GM12801 (cell line): ENCODE results near the gene LCNL1.

Source experiments
- TF ChIP-seq, protein P1 (sequence below): IDR thresholded peaks from one replicate; pipeline ENCODE4 v1.5.1; 2011; ENCODE audit warnings: control low read depth; ENCODE audit not compliant: insufficient read length; ENCODE audit errors: extremely low read depth

Gene LCNL1

DNA sequence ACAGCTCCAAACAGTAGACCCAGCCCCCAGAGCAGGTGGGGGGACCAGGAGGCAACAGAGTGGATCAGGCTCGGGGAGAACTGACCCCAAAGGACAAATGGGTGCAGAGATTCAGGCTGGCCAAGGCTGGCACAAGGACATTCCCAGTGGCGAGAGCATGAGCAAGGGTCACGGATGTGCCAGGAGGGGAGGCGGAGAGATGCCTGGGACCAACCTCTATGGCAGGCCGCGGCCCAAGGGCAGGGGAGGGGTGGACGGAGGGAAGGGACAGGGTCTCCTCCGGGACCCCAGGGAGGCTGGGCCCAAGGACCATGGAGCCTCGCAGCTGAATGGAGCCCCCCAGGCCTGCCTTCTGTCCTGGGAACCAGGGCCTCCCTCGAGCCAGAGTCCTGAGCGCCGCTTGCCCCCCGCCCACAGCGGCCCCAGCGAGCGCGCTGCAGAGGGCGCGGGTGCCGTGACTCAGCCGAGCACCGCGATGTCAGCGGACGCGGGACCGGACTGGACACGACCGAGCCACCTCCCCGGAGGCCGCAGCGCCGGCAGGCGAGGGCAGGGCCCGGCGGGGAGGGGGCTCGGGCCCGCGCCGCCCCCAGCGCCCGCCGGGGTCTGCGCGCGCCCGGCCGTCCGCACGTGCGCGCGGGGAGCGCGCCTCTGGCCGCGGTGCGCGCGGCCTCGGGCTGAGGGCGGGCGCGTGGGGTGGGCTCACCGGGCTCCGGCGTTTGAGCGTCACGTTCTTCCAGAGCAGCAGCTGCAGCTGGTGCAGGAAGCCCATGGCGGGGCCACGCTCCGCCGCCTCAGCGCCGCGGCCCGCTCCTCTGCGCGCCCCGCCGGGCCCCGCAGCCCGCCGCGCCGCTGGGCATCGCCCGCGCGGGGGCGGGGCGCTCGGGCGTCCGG, 44.8 kb downstream of the LCNL1 start, which contains the start of gene ABCA2:
Gene ABCA2, minus strand, starts transcription at position 869 of the 894 bp plus-strand sequence. Its CDS starts 97 bp downstream, at position 772.
- TF ChIP-seq, protein P1, sequence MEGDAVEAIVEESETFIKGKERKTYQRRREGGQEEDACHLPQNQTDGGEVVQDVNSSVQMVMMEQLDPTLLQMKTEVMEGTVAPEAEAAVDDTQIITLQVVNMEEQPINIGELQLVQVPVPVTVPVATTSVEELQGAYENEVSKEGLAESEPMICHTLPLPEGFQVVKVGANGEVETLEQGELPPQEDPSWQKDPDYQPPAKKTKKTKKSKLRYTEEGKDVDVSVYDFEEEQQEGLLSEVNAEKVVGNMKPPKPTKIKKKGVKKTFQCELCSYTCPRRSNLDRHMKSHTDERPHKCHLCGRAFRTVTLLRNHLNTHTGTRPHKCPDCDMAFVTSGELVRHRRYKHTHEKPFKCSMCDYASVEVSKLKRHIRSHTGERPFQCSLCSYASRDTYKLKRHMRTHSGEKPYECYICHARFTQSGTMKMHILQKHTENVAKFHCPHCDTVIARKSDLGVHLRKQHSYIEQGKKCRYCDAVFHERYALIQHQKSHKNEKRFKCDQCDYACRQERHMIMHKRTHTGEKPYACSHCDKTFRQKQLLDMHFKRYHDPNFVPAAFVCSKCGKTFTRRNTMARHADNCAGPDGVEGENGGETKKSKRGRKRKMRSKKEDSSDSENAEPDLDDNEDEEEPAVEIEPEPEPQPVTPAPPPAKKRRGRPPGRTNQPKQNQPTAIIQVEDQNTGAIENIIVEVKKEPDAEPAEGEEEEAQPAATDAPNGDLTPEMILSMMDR = no peak

DNA sequence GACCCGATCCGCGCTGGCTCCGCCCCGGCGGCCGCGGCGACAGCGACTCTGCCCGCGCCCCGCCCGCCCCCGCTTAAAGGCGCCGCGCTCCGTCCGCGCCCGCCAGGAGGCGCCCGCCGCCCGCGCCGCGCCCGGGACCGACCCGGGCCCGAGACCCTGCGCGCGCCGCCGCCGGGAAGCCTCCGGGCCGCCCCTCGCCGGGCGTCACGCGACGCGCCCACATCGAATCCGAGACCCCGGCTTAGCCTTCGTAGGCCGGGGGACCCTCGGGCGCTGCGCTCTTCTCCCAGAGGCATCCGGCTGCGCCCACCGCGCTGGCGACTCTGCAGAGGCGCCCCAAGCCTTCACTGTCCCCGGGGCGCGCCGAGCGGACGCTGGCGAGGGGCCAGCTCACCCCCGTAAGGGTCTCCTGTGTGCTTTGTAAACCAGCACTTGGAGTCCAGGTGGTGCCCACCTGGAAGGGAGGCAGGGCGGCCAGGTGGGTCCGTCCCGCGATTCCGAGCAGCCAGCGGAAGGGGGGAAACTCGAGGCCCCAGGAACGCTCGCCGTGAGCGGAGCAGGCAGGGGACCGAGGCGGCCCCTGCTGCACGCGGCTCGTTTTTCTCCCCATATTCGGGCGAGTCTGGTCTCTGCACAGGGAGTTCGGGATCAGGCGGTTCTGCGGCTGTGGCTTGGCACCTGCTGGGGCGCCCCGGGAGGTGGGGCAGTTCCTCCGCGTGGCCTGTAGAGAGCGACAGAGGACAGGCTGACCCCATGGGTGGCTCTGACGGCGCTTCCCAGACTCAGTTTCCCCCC, 45.7 kb downstream of the LCNL1 start:
- TF ChIP-seq, protein P1 = no peak

DNA sequence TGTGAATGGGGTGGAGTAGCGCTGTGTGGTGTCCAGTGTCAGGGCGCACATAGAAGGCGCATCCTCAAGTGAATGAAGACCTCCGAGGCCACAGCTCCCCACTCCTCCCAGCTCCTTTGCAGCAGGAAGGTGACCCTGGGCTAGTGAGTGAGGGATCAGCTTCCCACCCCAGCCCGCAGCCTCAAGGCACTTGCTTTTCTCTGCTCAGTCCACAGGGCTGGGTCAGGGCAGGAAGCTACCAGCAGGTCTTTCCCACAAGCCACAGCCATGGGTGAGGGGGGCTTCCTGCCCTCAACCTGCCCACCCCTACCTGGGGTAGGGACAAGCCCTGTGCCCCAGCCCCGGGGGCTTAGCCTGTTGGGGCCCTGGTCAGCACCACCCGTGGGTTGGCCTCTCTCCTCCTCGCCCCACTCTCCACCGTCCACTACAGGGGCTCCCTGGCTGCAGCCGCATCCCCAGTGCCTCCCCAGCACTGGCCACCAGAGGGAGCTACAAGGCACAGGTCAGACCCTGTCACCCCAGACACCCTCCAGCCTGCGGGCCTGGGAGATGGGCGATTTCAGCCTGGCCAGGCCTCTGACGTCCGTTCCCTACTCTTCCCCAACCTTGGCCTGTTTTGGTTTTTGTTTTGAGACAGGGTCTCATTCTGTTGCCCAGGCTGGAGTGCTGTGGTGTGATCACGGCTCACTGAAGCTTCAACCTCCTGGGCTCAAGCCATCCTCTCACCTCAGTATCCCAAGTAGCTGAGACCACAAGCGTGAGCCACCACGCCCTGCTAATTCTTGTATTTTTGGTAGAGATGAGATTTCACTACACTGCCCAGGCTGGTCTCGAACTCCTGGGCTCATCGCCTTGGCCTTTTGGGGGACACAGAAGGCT, 46.5 kb downstream of the LCNL1 start:
- TF ChIP-seq, protein P1 = peak; percentile 35

DNA sequence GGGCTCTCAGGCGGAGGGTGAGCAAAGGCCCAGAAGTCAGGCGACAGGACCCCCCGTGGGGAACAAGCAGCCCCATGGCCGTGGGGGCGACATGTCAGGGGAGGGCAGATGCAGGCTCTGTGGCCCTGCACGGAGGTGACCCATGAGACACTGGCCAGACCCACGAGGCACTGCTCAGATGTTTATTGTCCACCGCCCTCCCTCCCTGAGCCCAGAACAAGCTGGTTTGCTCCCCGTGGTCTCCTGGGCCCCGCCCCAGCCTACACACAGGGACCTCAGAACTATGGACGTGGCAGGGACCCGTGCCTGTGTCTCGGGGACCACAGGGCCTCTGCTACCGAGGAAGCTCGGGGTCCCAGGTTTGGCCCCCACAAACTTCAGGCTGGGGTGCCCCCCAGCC, 47.2 kb downstream of the LCNL1 start:
- TF ChIP-seq, protein P1 = no peak

DNA sequence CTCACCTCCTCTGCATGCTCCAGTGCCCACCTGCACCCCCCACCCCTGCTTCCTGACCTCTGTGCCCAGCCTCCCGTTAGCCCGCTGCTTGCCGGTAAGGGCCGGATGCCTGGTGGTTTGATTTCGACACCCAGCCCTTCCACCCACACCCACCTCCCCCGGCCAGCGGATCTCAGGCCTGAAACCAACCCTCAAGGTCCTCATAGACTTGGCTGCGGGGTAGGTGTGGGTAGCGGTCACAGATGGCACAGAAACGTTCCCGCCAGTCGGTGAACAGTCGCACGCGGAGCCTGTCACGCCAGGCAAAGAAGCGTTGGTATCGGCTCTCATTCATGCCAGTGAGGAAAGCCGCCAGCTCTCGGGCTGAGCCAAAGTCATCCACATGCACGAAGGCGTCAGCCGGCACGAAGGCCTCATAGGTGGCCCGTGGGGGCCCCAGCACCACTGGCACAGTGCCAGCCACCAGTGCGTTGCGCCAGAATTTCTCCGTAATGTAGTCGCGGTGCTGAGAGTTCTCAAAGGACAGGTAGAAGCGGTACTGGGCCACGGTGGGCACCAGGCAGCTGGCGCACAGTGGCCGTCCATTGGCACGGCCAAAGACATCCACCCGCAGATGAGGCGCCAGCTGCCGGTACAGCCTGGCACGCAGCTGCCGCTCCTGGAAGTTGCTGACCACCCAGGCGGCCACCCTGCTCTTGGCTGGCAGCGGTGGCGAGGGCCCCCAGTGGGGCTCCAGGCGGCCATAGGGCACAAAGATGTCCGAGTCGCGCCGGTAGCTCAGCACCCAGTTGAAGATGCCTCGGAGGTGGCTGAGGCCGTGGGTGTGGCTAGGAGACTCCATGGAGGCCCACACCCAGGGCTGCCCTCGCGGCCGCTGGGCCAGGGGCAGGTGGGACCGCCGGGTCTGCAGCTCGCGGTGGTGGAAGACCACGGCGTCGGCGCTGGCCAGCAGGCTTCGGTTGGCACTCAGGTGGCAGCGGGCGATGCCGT, 48.0 kb downstream of the LCNL1 start:
- TF ChIP-seq, protein P1 = no peak

DNA sequence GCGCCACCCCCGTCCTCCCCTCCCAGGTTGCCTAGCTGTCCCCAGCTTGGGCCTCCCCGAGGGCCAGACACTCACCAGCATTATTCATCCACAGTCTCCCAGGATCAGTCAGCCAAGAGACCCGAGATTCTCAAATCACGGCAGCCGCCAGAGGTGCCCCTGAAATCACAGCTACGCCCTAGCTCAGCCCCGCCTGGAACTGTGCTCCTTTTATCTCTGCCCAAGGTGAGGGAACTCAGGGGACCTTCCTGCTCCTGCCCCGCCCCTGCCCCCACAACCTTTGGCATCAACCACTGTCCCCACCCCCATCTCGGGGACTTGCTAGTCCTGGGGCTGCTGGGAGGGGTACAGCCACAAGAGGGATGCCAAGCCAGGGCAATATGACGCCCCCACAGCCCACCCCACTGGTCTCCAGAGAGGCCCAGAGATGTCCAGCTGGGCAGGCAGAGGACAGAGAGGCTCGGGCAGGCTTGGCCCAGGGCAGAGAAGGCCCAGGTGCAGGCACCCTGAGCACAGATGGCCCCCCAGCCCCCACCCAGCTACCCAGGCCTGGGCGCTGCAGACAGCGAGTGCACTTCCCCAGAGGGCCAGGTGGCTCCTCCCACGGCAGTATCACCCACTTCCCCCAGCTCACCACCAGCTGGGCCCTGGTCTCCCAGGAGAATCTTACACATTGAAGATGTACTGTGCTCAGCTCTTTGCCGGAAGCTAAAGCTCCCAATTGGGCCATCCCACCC, 49.3 kb downstream of the LCNL1 start, which contains the start of gene FUT7:
Gene FUT7, minus strand, starts transcription at position 185 of the 737 bp plus-strand sequence. Its CDS starts 97 bp downstream, at position 88.
- TF ChIP-seq, protein P1 = no peak
